Measurements from ENCODE around the gene CCDC69. TPM values are rescaled to one million over a fixed set of nuclear protein-coding genes. Genes with fewer than 3 reads are reported as not detected.

CCDC69 gene
- total and polyA plus RNA-seq, 10 of the 15 experiments (the other 5 are each of a cell fraction or from before 2014, with no cell fraction given) = 13.5 to 106 (median 70.1) TPM

GRCh38 chr5:151214614-151215545 lies 9.0 kb downstream of the CCDC69 start (continued):
- TF ChIP-seq, protein P1, sequence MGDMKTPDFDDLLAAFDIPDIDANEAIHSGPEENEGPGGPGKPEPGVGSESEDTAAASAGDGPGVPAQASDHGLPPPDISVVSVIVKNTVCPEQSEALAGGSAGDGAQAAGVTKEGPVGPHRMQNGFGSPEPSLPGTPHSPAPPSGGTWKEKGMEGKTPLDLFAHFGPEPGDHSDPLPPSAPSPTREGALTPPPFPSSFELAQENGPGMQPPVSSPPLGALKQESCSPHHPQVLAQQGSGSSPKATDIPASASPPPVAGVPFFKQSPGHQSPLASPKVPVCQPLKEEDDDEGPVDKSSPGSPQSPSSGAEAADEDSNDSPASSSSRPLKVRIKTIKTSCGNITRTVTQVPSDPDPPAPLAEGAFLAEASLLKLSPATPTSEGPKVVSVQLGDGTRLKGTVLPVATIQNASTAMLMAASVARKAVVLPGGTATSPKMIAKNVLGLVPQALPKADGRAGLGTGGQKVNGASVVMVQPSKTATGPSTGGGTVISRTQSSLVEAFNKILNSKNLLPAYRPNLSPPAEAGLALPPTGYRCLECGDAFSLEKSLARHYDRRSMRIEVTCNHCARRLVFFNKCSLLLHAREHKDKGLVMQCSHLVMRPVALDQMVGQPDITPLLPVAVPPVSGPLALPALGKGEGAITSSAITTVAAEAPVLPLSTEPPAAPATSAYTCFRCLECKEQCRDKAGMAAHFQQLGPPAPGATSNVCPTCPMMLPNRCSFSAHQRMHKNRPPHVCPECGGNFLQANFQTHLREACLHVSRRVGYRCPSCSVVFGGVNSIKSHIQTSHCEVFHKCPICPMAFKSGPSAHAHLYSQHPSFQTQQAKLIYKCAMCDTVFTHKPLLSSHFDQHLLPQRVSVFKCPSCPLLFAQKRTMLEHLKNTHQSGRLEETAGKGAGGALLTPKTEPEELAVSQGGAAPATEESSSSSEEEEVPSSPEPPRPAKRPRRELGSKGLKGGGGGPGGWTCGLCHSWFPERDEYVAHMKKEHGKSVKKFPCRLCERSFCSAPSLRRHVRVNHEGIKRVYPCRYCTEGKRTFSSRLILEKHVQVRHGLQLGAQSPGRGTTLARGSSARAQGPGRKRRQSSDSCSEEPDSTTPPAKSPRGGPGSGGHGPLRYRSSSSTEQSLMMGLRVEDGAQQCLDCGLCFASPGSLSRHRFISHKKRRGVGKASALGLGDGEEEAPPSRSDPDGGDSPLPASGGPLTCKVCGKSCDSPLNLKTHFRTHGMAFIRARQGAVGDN (IDR thresholded peaks at IDR 0.05) = peak; percentile 99
- TF ChIP-seq USF1 (IDR thresholded peaks at IDR 0.05; ENCODE audit: borderline replicate concordance, extremely low read length, insufficient read depth, low read depth, low read length) (no peak), ETV6 (conservative IDR thresholded peaks at IDR 0.05 in 1 of 2, IDR thresholded peaks at IDR 0.05 in 1 of 2; ENCODE audit: borderline replicate concordance in 1 of 2, low read depth in 1 of 2) (peak in 1 of 2 experiments; percentile 68; a peak in 2 of 4 replicates), TCF12 (IDR thresholded peaks at IDR 0.05; ENCODE audit: low read depth, low read length) (peak; percentile 100), ESRRA (IDR thresholded peaks at IDR 0.05; ENCODE audit: low read length) (no peak), SKIL (IDR thresholded peaks at IDR 0.05; ENCODE audit: low read depth, poor library complexity, severe bottlenecking) (peak; percentile 47), EP300 (IDR thresholded peaks at IDR 0.05; ENCODE audit: borderline replicate concordance in 1 of 2, control insufficient read depth in 1 of 2, low read depth in 2 of 2, low read length in 2 of 2) (peak; percentile 90 to 95), ATF3 (IDR thresholded peaks at IDR 0.05; ENCODE audit: borderline replicate concordance, extremely low read depth, low read depth, low read length) (no peak), BCL11A (IDR thresholded peaks at IDR 0.05; ENCODE audit: low read depth, low read length) (peak; percentile 95), TAF1 (IDR thresholded peaks at IDR 0.05; ENCODE audit: borderline replicate concordance, low read depth, low read length) (no peak; the same call in 1 of the 2 replicates), SMC3 (IDR thresholded peaks at IDR 0.05; ENCODE audit: borderline replicate concordance, low read length) (0 out of 2 replicates have a peak, but pooled peaks have one; percentile 7), BCL3 (IDR thresholded peaks at IDR 0.05; ENCODE audit: borderline replicate concordance, insufficient read depth, low read depth, low read length, poor library complexity, severe bottlenecking) (peak; percentile 15), NRF1 (conservative IDR thresholded peaks at IDR 0.05; ENCODE audit: low read depth, low read length) (no peak), POLR2A (IDR thresholded peaks at IDR 0.05; ENCODE audit: low read depth, low read length) (no peak), TCF3 (IDR thresholded peaks at IDR 0.05; ENCODE audit: borderline replicate concordance, insufficient read depth, low read depth, low read length) (peak; percentile 98)
- TF ChIP-seq, protein P2, sequence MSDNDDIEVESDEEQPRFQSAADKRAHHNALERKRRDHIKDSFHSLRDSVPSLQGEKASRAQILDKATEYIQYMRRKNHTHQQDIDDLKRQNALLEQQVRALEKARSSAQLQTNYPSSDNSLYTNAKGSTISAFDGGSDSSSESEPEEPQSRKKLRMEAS (IDR thresholded peaks at IDR 0.05; ENCODE audit: low read depth, low read length) = peak; percentile 82; the same call in 1 of the 2 replicates

Measured in GM12878 (cell line).